22Rv1 (cell line): ENCODE results near the gene CACNB4.

Experiments used
- CTCF ChIP-seq: fragments of 450-650 bp; IDR thresholded peaks from 2 replicates; pipeline ENCODE4 v1.5.1; 2017; ENCODE audit warnings: mild to moderate bottlenecking
- ZFX ChIP-seq: fragments of 450-650 bp; IDR thresholded peaks from 2 replicates; pipeline ENCODE4 v1.6.1; 2017; ENCODE audit warnings: antibody characterized with exemption, borderline replicate concordance

GRCh38 chr2:152089238-152089637 lies 9.6 kb downstream of the CACNB4 start:
- TF ChIP-seq CTCF (no peak), ZFX (no peak)
